Adrenal gland (tissue), 5 donors: ENCODE results near the gene MALRD1.

ENCODE experiments used
- CTCF ChIP-seq, 6 experiments: fragments of 450-650 bp in 4 of 6; fragments of 200-600 bp in 2 of 6; sonication (generic) in 1 of 6; IDR thresholded peaks; 1 replicate in 5 of 6; 2 replicates in 1 of 6; pipeline versions ENCODE4 v1.5.1 to v1.8.0; 2016 to 2021; ENCODE audit warnings: antibody characterized with exemption in 6 of 6, mild to moderate bottlenecking in 2 of 6, moderate library complexity in 1 of 6
- POLR2A ChIP-seq, 2 donors: fragments of 450-650 bp; IDR thresholded peaks; one replicate each; pipeline ENCODE4 v1.6.1; 2017; ENCODE audit warnings: antibody characterized with exemption in 2 of 2, mild to moderate bottlenecking in 2 of 2, moderate library complexity in 1 of 2
- donor health status: DM: no; HTN: no; CAD: no.

- TF ChIP-seq CTCF (IDR thresholded peaks at IDR 0.05) (no peak), POLR2A (IDR thresholded peaks at IDR 0.05) (no peak)
These were observed 530.0 kb downstream of the MALRD1 start for GRCh38 chr10:19578571-19578970.
